Tibial artery (tissue), 4 donors: Measurements from ENCODE around the gene DNAJC21.

Source experiments
- DNase-seq, 2 donors: peaks; one replicate each; pipeline ENCODE4 v3.0.0-alpha.2; 2019
- H3K27ac ChIP-seq, 2 donors: fragments of 200-600 bp; sonication (generic) in 1 of 2; 1 replicate in 1 of 2; 2 replicates in 1 of 2; pipeline ENCODE4 v1.5.1; 2018 to 2019; ENCODE audit warnings: mild to moderate bottlenecking in 1 of 2
- H3K27me3 ChIP-seq, 2 donors: fragments of 200-600 bp; sonication (generic) in 1 of 2; one replicate each; pipeline versions ENCODE4 v1.5.1 to v1.6.0; 2016 to 2019
- H3K36me3 ChIP-seq, 3 donors: fragments of 200-600 bp; sonication (generic) in 2 of 3; one replicate each; pipeline ENCODE4 v1.5.1; 2016 to 2019; ENCODE audit warnings: mild to moderate bottlenecking in 2 of 3
- H3K4me1 ChIP-seq, 4 donors: fragments of 200-600 bp; sonication (generic) in 2 of 4; 1 replicate in 3 of 4; 2 replicates in 1 of 4; pipeline ENCODE4 v1.5.1; 2016 to 2019
- H3K4me3 ChIP-seq, 2 donors: fragments of 200-600 bp; sonication (generic) in 1 of 2; 1 replicate in 1 of 2; 2 replicates in 1 of 2; pipeline ENCODE4 v1.5.1; 2018 to 2019; ENCODE audit warnings: mild to moderate bottlenecking in 2 of 2
- H3K9me3 ChIP-seq, 3 donors: fragments of 200-600 bp; sonication (generic) in 1 of 3; one replicate each; pipeline ENCODE4 v1.5.1; 2016 to 2019
- intact Hi-C: fragments of 100-400 bp; cut with DNase I; formaldehyde crosslinking; loops from one replicate; pipeline ENCODE4 v1.15.0; 2023; ENCODE audit warnings: low total_unique reads
- TF ChIP-seq, protein P1 (sequence below), 2 experiments: fragments of 200-600 bp in 1 of 2; fragments of 450-650 bp in 1 of 2; IDR thresholded peaks; one replicate each; pipeline ENCODE4 v1.5.1; 2017 to 2019; ENCODE audit warnings: antibody characterized with exemption in 2 of 2, mild to moderate bottlenecking in 1 of 2, moderate library complexity in 1 of 2

Gene DNAJC21

DNA sequence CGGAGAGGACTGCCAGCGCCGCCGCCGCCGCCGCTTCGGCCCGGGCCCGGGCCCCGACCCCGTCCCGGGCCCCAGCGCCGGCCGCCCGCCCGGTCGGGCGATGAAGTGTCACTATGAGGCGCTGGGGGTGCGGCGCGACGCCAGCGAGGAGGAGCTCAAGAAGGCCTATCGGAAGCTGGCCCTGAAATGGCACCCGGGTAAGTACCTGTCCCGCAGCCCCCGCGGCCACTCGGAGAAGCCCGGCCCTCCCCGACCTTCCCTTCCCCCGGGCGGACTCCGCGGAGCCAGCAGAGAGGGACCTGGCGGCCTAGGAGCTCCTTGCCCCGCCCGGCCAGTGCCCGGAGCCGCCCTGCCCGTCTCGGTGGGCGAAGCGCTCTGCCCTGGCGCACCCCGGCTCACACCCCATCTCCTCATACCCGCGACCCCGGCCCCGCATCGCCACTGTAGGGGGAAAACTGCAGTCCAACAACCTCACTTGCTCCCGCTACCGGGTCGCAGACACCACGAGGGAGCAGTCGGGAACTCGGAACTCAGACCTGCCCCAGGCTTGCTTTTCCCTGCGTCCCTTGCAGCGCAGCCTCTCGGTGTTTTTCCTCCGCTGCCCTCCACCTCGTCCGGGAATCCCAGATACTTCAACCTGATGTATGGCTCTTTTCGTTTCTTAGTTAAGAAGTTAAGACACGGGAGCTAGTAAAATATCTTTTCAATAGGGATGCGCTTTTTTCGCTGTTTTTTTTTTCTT, 532 bp downstream of the DNAJC21 start:
- intact Hi-C loops, result no loop called here
- Histone ChIP-seq H3K4me3 (peak overlapping the region; percentile 78 to 98), H3K27ac (peak overlapping the region; percentile 94 to 100), H3K9me3 (no peaks in the 10 kb centered on the region), H3K4me1 (peaks cover 0 to 27% (median 14%) of the 10 kb centered on the region in 4 donors), H3K36me3 (peaks cover 9 to 18% (median 16%) of the 10 kb centered on the region in 3 donors), H3K27me3 (no peaks in the 10 kb centered on the region)
- TF ChIP-seq, protein P1, sequence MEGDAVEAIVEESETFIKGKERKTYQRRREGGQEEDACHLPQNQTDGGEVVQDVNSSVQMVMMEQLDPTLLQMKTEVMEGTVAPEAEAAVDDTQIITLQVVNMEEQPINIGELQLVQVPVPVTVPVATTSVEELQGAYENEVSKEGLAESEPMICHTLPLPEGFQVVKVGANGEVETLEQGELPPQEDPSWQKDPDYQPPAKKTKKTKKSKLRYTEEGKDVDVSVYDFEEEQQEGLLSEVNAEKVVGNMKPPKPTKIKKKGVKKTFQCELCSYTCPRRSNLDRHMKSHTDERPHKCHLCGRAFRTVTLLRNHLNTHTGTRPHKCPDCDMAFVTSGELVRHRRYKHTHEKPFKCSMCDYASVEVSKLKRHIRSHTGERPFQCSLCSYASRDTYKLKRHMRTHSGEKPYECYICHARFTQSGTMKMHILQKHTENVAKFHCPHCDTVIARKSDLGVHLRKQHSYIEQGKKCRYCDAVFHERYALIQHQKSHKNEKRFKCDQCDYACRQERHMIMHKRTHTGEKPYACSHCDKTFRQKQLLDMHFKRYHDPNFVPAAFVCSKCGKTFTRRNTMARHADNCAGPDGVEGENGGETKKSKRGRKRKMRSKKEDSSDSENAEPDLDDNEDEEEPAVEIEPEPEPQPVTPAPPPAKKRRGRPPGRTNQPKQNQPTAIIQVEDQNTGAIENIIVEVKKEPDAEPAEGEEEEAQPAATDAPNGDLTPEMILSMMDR (IDR thresholded peaks at IDR 0.05), result no peak
- DNase-seq, result peak; percentile 92 to 94

DNA sequence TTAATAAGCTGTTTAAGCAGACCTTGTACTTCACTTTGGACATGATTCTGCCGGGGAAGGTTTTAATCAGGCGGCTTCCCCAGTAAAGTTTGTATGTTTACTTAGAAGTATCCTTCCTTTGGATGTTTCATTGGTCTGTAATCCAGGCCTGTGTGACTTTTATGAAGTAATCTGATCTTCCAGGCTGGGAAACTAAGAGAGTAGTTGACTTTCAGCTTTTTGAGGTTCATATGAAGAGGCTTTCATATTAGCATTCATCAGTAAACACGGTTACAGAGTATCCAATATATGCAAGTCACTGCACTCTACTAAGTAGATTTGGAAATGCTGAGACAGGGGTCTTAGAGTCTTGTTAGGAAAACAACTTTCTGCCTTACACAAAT, 1.1 kb downstream of the DNAJC21 start:
- Histone ChIP-seq H3K36me3 (peaks cover 4 to 13% (median 10%) of the 10 kb centered on the region in 3 donors), H3K4me3 (peak overlapping the region; percentile 78 to 98), H3K9me3 (no peaks in the 10 kb centered on the region), H3K27me3 (no peaks in the 10 kb centered on the region), H3K27ac (peak overlapping the region; percentile 94 to 100), H3K4me1 (peaks cover 0 to 27% (median 14%) of the 10 kb centered on the region in 4 donors)
- intact Hi-C loops, result no loop called here
- TF ChIP-seq, protein P1 (IDR thresholded peaks at IDR 0.05), result no peak
- no peak for DNase-seq

DNA sequence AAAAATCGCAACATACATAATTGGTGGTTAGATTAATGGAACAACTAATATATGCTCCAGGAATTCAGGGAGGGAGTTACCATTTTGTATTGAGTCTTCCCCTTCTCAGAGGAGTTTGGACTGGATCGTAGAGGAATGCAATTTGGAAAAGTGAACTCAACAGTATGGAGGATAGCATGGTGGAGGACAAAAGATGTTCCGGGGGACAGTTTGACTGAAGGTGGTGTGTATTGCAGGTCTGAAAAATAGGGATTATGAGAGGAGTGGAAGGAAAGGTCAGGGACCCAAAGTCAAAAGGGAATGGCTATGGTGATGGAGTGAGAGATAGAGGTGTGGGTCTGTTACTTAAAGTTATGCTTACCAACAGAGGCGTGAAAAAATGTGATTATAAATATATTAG, 1.5 kb downstream of the DNAJC21 start:
- no peaks in the 10 kb centered on the region for H3K9me3 ChIP-seq
- intact Hi-C loops, result no loop called here
- H3K27ac ChIP-seq, result peak overlapping the region in 1 of 2 donors; percentile 100
- TF ChIP-seq, protein P1 (IDR thresholded peaks at IDR 0.05), result no peak
- DNase-seq, result no peak
- H3K4me1 ChIP-seq, result peaks cover 0 to 27% (median 14%) of the 10 kb centered on the region in 4 donors
- no peaks in the 10 kb centered on the region for H3K27me3 ChIP-seq
- peak overlapping the region; percentile 78 to 98 for H3K4me3 ChIP-seq
- H3K36me3 ChIP-seq, result peaks cover 4 to 13% (median 7%) of the 10 kb centered on the region in 3 donors

DNA sequence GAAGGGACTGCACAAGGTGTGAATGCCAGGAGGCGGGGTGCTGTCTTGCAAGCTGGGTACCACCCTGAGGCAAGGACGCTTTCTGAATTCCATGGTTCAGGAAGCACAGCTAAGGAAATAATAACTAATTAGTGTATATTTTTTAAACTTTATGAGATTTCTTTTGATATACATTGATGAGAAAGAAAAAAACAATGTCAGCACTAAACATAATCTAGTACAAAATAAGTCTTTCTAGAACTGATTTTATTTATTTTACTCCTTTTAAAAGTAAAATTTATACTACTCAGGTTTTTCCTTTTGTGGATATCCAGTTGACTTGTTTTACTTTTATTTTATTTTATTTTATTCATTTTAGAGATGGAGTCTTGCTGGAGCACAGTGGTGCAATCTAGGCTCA, 3.6 kb downstream of the DNAJC21 start:
- intact Hi-C loops, result no loop called here
- peaks cover 20 to 25% (median 25%) of the 10 kb centered on the region in 3 donors for H3K36me3 ChIP-seq
- H3K4me1 ChIP-seq, result peaks cover 0 to 27% (median 14%) of the 10 kb centered on the region in 4 donors

DNA sequence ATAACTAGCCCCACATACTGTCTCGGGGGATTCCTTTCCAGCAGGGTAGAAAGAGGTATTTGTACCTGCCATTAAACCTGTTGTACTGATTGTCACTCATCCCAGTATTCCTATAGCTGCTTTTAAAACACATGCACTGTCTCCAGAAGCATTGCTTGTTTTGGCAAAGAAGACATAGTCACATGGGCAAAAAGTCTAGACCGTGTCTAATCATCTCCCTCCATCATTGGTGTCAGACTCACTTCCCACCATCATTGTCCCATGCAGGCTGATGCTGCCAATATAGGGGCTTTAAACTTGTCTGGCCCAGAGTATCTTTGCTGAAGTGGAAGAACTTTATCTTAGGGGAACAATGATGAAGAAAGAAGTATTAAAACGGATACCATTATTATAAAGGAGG, 12.6 kb downstream of the DNAJC21 start:
- no peak overlapping the region for H3K27ac ChIP-seq
- TF ChIP-seq, protein P1 (IDR thresholded peaks at IDR 0.05), result no peak
- H3K27me3 ChIP-seq, result no peaks in the 10 kb centered on the region
- peaks cover 60 to 81% (median 75%) of the 10 kb centered on the region in 3 donors for H3K36me3 ChIP-seq
- no peak for DNase-seq
- intact Hi-C loops, result no loop called here
- no peaks in the 10 kb centered on the region for H3K4me1 ChIP-seq
- H3K9me3 ChIP-seq, result no peaks in the 10 kb centered on the region
- no peak overlapping the region for H3K4me3 ChIP-seq

More for the DNA sequence above, 3.6 kb downstream of the DNAJC21 start:
- no peaks in the 10 kb centered on the region for H3K9me3 ChIP-seq
- no peak for DNase-seq
- no peak overlapping the region for H3K27ac ChIP-seq
- H3K4me3 ChIP-seq, result no peak overlapping the region
- no peaks in the 10 kb centered on the region for H3K27me3 ChIP-seq
- TF ChIP-seq, protein P1 (IDR thresholded peaks at IDR 0.05), result no peak
